Measurements from ENCODE around the gene TTC28.
"Not testable (repeated sequence)": the region's sequence is repeated elsewhere in the genome, so short reads cannot be mapped to it uniquely, and the experiment has no call there.

Gene TTC28

DNA sequence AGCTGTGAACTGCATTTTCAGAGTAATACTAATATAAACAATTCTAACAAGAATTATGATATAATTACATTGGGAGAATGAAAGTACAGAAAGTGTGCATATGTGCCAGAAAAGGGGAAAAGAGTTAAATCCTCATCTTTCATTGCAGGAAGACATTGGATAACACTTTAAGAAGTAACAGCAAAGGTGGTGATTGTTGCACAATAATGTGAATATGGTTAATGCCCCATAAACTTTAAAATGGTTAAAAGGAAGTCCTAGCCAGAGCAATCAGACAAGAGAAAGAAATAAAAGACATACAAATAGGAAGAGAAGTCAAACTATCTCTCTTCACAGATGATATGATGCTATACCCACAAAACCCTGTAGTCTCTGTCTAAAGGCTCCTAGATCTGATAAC lies 111.5 kb downstream of the TTC28 start:
- ChIA-PET POLR2A (no interaction called here), CTCF (interaction anchor here (1.9 kb wide), 1 partner anchor 16 kb away, joined by 5 read pairs; no protein-coding TSS in a partner anchor)
- TF ChIP-seq, protein P1, sequence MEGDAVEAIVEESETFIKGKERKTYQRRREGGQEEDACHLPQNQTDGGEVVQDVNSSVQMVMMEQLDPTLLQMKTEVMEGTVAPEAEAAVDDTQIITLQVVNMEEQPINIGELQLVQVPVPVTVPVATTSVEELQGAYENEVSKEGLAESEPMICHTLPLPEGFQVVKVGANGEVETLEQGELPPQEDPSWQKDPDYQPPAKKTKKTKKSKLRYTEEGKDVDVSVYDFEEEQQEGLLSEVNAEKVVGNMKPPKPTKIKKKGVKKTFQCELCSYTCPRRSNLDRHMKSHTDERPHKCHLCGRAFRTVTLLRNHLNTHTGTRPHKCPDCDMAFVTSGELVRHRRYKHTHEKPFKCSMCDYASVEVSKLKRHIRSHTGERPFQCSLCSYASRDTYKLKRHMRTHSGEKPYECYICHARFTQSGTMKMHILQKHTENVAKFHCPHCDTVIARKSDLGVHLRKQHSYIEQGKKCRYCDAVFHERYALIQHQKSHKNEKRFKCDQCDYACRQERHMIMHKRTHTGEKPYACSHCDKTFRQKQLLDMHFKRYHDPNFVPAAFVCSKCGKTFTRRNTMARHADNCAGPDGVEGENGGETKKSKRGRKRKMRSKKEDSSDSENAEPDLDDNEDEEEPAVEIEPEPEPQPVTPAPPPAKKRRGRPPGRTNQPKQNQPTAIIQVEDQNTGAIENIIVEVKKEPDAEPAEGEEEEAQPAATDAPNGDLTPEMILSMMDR (IDR thresholded peaks at IDR 0.05; ENCODE audit: control extremely low read depth, extremely low read depth, low read depth, missing control alignments), result no peak
- DNase-seq (ENCODE audit: extremely low spot score), result no peak

DNA sequence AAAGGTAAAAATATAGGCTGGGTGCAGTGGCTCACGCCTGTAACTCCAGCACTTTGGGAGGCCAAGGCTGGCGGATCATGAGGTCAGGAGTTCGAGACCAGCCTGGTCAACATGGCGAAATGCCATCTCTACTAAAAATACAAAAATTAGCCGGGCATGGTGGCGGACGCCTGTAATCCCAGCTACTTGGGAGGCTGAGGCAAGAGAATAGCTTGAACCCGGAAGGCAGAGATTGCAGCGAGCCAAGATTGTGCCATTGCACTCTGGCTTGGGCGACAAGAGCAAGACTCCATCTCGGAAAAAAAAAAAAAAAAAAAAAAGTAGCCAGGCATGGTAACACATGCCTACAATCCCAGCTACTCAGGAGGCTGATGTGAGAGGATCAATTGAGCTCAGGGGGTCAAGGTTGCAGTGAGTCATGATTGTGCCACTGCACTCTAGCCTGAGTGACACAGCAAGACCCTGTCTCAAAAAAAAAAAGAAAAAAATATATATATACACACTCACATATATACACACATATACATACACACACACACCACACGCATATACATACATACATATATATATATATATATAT lies 112.6 kb downstream of the TTC28 start:
- CTCF ChIA-PET, result interaction anchor here (1.9 kb wide), 1 partner anchor 17 kb away, joined by 5 read pairs; no protein-coding TSS in a partner anchor
- POLR2A ChIA-PET; DNase-seq (ENCODE audit: extremely low spot score): not testable (repeated sequence)

DNA sequence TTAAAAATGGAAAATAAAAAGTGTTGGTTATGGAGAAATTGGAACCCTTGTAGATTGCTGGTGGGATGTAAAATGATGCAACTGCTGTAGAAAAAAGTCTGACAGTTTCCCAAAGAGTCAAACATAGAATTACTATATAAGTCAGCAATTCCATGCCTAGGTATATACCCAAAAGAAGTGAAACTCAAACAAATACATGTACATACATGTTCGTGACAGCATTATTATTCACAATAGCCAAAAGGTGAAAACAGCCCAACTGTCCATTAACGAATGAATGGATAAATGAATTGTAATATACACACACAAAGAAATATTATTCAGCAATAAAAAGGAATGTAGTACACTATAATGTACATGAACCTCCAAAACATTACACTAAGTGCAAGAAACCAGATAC lies 116.0 kb downstream of the TTC28 start:
- CTCF ChIA-PET, result no interaction called here
- POLR2A ChIA-PET, result no interaction called here
- TF ChIP-seq, protein P1 (IDR thresholded peaks at IDR 0.05; ENCODE audit: control extremely low read depth, extremely low read depth, low read depth, missing control alignments), result no peak
- DNase-seq (ENCODE audit: extremely low spot score), result no peak

DNA sequence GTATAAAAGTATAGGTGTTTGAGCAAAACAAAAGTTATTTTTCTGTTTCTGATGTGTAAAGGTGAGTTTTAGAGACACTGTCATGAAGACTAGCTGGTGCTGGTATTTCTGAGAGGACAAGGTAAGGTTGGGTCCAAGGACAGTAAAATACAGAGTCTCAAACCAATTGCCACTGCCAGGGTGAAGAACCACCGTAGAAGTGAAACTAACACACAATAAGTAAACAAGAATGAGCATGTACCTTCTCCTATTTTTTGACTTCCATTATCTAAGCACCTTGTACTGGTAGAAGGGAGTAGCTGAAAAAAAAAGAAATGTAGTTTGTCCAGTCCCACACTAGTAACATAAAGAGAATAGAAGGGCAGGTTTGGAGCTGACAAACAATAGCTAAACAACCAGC lies 117.3 kb downstream of the TTC28 start:
- DNase-seq (ENCODE audit: extremely low spot score), result no peak
- TF ChIP-seq, protein P1 (IDR thresholded peaks at IDR 0.05; ENCODE audit: control extremely low read depth, extremely low read depth, low read depth, missing control alignments), result no peak
- ChIA-PET POLR2A (interaction anchor here (0.6 kb wide), 1 partner anchor 193 kb away, joined by 3 read pairs; no protein-coding TSS in a partner anchor), CTCF (interaction anchor here (1.3 kb wide), 2 partner anchors 10 to 514 kb away, joined by 3 to 4 read pairs; no protein-coding TSS in a partner anchor)

DNA sequence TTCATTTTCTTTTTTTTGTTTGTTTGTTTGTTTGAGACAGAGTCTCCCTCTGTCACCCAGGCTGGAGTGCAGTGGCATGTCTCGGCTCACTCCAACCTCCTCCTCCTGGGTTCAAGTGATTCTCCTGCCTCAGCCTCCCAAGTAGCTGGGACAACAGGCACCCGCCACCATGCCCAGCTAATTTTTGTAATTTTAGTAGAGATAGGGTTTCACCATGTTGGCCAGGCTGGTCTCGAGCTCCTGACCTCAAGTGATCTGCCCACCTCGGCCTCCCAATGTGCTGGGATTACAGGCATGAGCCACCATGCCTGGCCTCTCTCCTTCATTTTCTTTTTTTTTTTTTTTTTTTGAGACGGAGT lies 118.9 kb downstream of the TTC28 start:
- POLR2A ChIA-PET; DNase-seq (ENCODE audit: extremely low spot score); CTCF ChIA-PET: not testable (repeated sequence)

DNA sequence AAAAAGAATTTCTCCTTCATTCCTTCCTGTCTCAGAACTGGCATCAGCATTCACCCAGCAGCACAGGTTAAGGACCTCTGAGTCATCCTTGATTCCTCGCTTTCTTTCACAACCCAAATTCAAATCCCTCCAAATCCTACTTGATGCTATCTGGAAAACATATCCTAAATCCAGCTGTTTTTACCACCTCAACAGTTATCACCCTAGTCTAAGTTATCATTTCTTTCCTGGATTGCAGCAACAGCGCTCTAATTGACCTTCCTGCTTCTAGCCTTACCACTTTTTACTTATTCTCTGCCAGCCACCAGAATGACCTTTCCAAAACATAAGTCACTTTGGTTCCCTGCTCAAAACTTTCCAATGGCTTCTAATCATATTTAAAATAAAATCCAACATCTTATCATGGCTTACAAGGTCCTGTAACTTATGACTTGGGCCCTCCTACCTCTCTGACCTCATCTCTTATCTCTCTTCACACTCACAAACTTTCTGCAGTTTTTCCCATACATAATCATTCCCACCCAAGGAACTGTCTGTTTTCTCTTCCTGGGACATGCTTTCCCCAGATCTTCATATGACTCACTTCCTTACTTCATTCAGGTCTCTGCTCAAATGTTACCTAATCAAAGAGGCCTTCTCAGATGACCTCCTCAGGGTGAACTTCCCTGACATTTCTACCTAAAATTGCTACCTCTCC lies 119.4 kb downstream of the TTC28 start:
- DNase-seq (ENCODE audit: extremely low spot score), result no peak
- TF ChIP-seq, protein P1 (IDR thresholded peaks at IDR 0.05; ENCODE audit: control extremely low read depth, extremely low read depth, low read depth, missing control alignments), result no peak
- POLR2A ChIA-PET, result no interaction called here
- CTCF ChIA-PET, result interaction anchor here (1.2 kb wide), 1 partner anchor 14 kb away, joined by 3 read pairs; no protein-coding TSS in a partner anchor

DNA sequence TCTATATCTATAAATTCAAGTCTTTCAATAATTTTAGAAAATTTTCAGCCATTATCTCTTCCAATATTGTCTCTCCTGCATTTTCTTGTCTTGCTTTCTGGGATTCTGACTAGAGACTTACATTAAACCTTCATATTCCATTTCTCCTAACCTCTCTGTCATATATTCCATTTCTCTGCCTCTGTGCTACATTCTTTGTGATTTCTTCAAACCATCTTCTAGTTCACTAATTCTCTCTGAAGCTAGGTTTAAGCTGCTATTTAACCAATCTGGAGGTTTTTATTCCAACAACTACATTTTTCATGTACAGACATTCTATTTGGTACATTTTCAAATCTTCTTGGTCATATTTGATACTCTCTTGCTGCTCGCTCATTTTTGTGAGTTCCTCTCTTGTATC lies 122.5 kb downstream of the TTC28 start:
- DNase-seq (ENCODE audit: extremely low spot score), result no peak
- POLR2A ChIA-PET, result no interaction called here
- CTCF ChIA-PET, result no interaction called here
- TF ChIP-seq, protein P1 (IDR thresholded peaks at IDR 0.05; ENCODE audit: control extremely low read depth, extremely low read depth, low read depth, missing control alignments), result no peak

DNA sequence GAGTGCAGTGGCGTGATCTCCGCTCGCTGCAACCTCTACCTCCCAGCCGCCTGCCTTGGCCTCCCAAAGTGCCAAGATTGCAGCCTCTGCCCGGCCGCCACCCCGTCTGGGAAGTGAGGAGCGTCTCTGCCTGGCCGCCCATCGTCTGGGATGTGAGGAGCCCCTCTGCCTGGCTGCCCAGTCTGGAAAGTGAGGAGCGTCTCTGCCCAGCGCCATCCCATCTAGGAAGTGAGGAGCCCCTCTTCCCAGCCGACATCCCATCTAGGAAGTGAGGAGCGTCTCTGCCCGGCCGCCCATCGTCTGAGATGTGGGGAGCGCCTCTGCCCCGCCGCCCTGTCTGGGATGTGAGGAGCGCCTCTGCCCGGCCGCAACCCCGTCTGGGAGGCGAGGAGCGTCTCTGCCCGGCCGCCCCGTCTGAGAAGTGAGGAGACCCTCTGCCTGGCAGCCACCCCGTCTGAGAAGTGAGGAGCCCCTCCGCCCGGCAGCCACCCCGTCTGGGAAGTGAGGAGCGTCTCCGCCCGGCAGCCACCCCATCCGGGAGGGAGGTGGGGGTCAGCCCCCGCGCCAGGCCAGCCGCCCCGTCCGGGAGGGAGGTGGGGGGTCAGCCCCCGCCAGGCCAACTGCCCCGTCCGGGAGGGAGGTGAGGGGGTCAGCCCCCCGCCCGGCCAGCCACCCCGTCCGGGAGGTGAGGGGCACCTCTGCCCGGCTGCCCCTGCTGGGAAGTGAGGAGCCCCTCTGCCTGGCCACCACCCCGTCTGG lies 126.4 kb downstream of the TTC28 start:
- CTCF ChIA-PET; POLR2A ChIA-PET; DNase-seq (ENCODE audit: extremely low spot score): not testable (repeated sequence)

Data from GM10248 (cell line).